ENCODE data around the gene NELL2. TPM values are rescaled to one million over a fixed set of nuclear protein-coding genes. Genes with fewer than 3 reads are reported as not detected.

NELL2 gene
- total RNA-seq, 1 donor from 2014 or later: 1.0 TPM

GRCh38 chr12:44574586-44574985 lies 301.5 kb downstream of the NELL2 start:
- Histone ChIP-seq H3K4me2 (ENCODE audit: low read length) (no peak overlapping the region), H3K36me3 (ENCODE audit: insufficient read depth, low read length) (no peaks in the 10 kb centered on the region), H3K79me2 (ENCODE audit: insufficient read depth, low read length) (no peaks in the 10 kb centered on the region), H3K9me3 (ENCODE audit: insufficient read depth, low read depth, low read length) (no peaks in the 10 kb centered on the region), H2AFZ (ENCODE audit: low read depth, low read length) (no peak overlapping the region), H3K9ac (ENCODE audit: low read length) (no peak overlapping the region), H3K4me3 (ENCODE audit: insufficient read depth, low read depth, low read length) (no peak overlapping the region), H4K20me1 (ENCODE audit: insufficient read depth, low read length) (no peaks in the 10 kb centered on the region), H3K27me3 (ENCODE audit: insufficient read depth, low read length) (no peaks in the 10 kb centered on the region), H3K27ac (ENCODE audit: low read depth, low read length) (no peak overlapping the region), H3K4me1 (ENCODE audit: insufficient read depth, low read length) (no peaks in the 10 kb centered on the region)
- Mint-ChIP-seq H3K27me3 (ENCODE audit: low read depth, unreplicated experiment) (no peaks in the 10 kb centered on the region), H3K4me1 (ENCODE audit: low read depth, unreplicated experiment) (peaks cover 2% of the 10 kb centered on the region), H3K36me3 (ENCODE audit: low read depth, unreplicated experiment) (no peaks in the 10 kb centered on the region), H3K4me3 (ENCODE audit: unreplicated experiment) (no peak overlapping the region), H3K9me3 (ENCODE audit: unreplicated experiment) (no peaks in the 10 kb centered on the region), H3K27ac (ENCODE audit: unreplicated experiment) (no peak overlapping the region)
- no peak for TF ChIP-seq EZH2 (IDR thresholded peaks at IDR 0.05; ENCODE audit: insufficient read depth, low read length)
- TF ChIP-seq CTCF (IDR thresholded peaks at IDR 0.05; ENCODE audit: insufficient read depth, low read depth, low read length): no peak
- DNase-seq (ENCODE audit: low read depth): peak; percentile 30
- no peak for FAIRE-seq

GRCh38 chr12:44573723-44574122 lies 302.4 kb downstream of the NELL2 start:
- H3K4me3 Mint-ChIP-seq (ENCODE audit: unreplicated experiment): no peak overlapping the region
- DNase-seq (ENCODE audit: low read depth) (no peak), FAIRE-seq (no peak)
- TF ChIP-seq CTCF (IDR thresholded peaks at IDR 0.05; ENCODE audit: insufficient read depth, low read depth, low read length): no peak
- no peak for TF ChIP-seq EZH2 (IDR thresholded peaks at IDR 0.05; ENCODE audit: insufficient read depth, low read length)
- Histone ChIP-seq H3K9ac (ENCODE audit: low read length) (no peak overlapping the region), H3K27me3 (ENCODE audit: insufficient read depth, low read length) (no peaks in the 10 kb centered on the region), H3K9me3 (ENCODE audit: insufficient read depth, low read depth, low read length) (no peaks in the 10 kb centered on the region), H3K4me1 (ENCODE audit: insufficient read depth, low read length) (no peaks in the 10 kb centered on the region), H3K27ac (ENCODE audit: low read depth, low read length) (no peak overlapping the region), H4K20me1 (ENCODE audit: insufficient read depth, low read length) (no peaks in the 10 kb centered on the region), H3K36me3 (ENCODE audit: insufficient read depth, low read length) (no peaks in the 10 kb centered on the region), H2AFZ (ENCODE audit: low read depth, low read length) (no peak overlapping the region), H3K4me3 (ENCODE audit: insufficient read depth, low read depth, low read length) (no peak overlapping the region), H3K79me2 (ENCODE audit: insufficient read depth, low read length) (no peaks in the 10 kb centered on the region), H3K4me2 (ENCODE audit: low read length) (no peak overlapping the region)
- no peaks in the 10 kb centered on the region for H3K9me3 Mint-ChIP-seq (ENCODE audit: unreplicated experiment)
- no peaks in the 10 kb centered on the region for H3K27me3 Mint-ChIP-seq (ENCODE audit: low read depth, unreplicated experiment)
- H3K27ac Mint-ChIP-seq (ENCODE audit: unreplicated experiment): no peak overlapping the region
- no peaks in the 10 kb centered on the region for H3K36me3 Mint-ChIP-seq (ENCODE audit: low read depth, unreplicated experiment)
- H3K4me1 Mint-ChIP-seq (ENCODE audit: low read depth, unreplicated experiment): peaks cover 2% of the 10 kb centered on the region

GRCh38 chr12:44571006-44571550 lies 305.0 kb downstream of the NELL2 start:
- no peaks in the 10 kb centered on the region for H3K27me3 ChIP-seq (ENCODE audit: insufficient read depth, low read length)
- no peak overlapping the region for H3K4me3 Mint-ChIP-seq (ENCODE audit: unreplicated experiment)
- no peaks in the 10 kb centered on the region for H3K9me3 Mint-ChIP-seq (ENCODE audit: unreplicated experiment)
- peaks cover 2% of the 10 kb centered on the region for H3K4me1 Mint-ChIP-seq (ENCODE audit: low read depth, unreplicated experiment)
- H4K20me1 ChIP-seq (ENCODE audit: insufficient read depth, low read length): no peaks in the 10 kb centered on the region
- H3K4me2 ChIP-seq (ENCODE audit: low read length): no peak overlapping the region
- H2AFZ ChIP-seq (ENCODE audit: low read depth, low read length): no peak overlapping the region
- no peaks in the 10 kb centered on the region for H3K27me3 Mint-ChIP-seq (ENCODE audit: low read depth, unreplicated experiment)
- no peak overlapping the region for H3K9ac ChIP-seq (ENCODE audit: low read length)
- TF ChIP-seq CTCF (IDR thresholded peaks at IDR 0.05; ENCODE audit: insufficient read depth, low read depth, low read length): no peak
- no peak for TF ChIP-seq EZH2 (IDR thresholded peaks at IDR 0.05; ENCODE audit: insufficient read depth, low read length)
- H3K36me3 Mint-ChIP-seq (ENCODE audit: low read depth, unreplicated experiment): no peaks in the 10 kb centered on the region
- H3K27ac Mint-ChIP-seq (ENCODE audit: unreplicated experiment): no peak overlapping the region
- no peaks in the 10 kb centered on the region for H3K4me1 ChIP-seq (ENCODE audit: insufficient read depth, low read length)
- FAIRE-seq (no peak), DNase-seq (ENCODE audit: low read depth) (peak; percentile 1)
- no peaks in the 10 kb centered on the region for H3K36me3 ChIP-seq (ENCODE audit: insufficient read depth, low read length)
- H3K4me3 ChIP-seq (ENCODE audit: insufficient read depth, low read depth, low read length): no peak overlapping the region
- H3K9me3 ChIP-seq (ENCODE audit: insufficient read depth, low read depth, low read length): no peaks in the 10 kb centered on the region
- no peak overlapping the region for H3K27ac ChIP-seq (ENCODE audit: low read depth, low read length)
- H3K79me2 ChIP-seq (ENCODE audit: insufficient read depth, low read length): no peaks in the 10 kb centered on the region

Data from astrocyte (in vitro differentiated cells and primary cell).